ENCODE measurements around the gene CCR7.
"Not testable (repeated sequence)": the region's sequence is repeated elsewhere in the genome, so short reads cannot be mapped to it uniquely, and the experiment has no call there.

CCR7 gene

DNA sequence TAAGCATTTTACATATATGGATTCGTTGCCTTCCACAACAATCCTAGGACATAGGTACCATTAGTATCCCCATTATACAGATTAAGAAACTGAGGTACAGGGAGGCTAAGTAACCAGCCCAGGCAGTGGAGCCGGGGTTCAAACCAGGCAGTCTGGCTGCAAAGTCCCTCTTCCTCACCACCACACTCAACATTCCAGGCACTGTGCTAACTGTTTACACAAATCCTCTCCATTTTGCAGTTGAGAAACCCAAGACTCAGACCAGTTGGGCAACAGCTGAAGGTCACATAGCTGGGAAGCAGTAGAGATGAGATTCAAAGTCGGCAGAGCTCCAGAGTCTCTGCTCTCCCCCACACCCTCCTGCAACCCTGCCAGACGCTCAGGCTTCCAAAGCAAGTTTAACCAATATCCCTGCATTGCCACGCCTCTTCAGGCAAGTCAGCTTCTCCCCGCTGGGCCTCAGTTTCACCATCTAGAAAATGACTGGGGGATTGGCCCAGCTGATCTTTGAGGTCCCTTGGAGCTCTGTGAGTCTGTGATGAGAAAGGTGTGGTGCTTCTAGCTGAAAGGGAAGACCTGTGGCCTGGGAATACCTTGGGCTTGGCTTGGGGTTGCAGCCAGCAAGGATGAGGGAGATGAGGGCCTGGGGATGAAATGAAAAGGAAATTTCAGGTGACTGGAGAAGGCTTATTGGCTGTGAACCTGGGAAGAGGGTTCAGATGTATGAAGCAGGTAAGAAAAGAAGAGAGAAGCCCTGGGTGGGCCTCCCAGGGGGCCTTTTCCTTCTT is 14.0 kb downstream of the CCR7 start:
- no peak for DNase-seq (ENCODE audit: low read depth in 2 of 2)

DNA sequence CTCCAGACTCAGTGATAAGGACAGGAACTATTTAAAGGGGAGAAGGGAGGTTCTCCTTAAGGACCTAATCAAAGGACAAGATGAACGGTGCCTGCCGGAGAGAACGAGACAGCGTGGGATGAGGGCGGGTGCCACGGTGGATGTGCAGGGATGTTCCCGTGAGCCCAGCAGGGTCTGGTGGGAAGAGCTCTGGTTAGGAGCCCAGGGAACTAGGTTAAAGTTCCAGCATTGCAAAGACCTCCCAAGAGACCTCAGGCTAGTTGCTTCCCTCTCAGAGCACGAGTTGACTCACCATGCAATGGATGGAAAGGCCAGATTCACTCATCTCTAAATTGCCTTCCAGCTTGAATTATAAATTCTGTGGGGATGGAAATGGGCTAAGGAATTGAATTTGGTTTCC is 14.7 kb downstream of the CCR7 start:
- no peak for DNase-seq (ENCODE audit: low read depth in 2 of 2)

DNA sequence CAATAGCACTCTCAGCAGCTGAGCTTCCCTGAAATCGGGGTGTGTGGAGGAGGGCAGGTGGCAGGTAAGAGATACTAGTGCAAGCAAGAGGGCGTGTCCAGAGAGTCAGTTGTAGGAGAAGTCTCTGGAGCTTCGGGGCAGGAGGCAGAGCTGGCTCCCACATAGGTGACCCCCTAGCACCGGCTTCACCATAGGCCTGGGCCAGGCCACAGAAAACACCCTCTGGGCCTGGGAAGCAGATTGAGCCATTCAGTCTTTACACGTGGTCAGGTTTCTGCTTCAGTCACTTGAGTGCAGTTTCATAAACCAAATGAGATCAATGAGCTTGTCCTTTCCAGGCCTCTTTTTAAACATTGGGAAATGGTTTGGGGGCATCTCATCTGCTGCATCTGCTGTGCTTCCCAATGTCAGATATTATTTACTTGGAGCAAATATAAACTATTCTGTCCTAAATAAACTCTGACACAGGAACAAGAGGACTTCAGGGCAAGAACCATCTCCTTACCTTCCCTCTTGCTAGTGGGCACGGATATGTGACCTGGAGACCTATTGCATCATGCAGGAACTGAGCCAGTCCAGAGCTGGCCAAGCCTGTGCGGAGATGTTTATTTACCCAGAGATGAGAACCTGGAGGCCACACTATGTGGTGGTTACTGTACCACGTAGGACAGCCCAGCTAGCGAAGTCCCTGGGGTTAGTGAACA is 16.1 kb downstream of the CCR7 start:
- no peak for DNase-seq (ENCODE audit: low read depth in 2 of 2)

DNA sequence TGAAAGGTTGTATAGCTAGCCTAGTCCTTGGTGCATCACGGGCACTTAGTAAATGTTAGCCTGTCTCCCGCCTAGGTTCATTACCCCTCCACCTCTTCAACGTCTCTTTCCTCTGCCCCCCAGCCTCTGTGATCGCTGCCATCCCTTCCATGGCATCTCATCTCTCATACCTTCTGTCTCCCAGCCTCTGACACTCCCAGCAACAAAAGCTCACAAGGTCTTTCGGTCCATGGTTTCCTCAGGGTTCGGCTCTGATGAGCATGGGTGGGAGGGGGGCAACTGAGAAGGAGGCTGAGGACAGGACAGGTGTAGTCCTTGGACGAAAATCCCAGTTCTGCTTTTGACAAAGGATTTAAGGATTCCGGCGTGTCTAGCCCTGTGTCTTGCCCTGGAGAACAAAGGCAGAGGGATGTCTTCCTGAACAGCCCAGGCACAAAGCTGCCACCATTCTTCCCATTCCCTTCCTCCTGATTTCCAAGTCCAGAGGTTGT is 16.7 kb downstream of the CCR7 start:
- DNase-seq (ENCODE audit: low read depth in 2 of 2) = no peak

DNA sequence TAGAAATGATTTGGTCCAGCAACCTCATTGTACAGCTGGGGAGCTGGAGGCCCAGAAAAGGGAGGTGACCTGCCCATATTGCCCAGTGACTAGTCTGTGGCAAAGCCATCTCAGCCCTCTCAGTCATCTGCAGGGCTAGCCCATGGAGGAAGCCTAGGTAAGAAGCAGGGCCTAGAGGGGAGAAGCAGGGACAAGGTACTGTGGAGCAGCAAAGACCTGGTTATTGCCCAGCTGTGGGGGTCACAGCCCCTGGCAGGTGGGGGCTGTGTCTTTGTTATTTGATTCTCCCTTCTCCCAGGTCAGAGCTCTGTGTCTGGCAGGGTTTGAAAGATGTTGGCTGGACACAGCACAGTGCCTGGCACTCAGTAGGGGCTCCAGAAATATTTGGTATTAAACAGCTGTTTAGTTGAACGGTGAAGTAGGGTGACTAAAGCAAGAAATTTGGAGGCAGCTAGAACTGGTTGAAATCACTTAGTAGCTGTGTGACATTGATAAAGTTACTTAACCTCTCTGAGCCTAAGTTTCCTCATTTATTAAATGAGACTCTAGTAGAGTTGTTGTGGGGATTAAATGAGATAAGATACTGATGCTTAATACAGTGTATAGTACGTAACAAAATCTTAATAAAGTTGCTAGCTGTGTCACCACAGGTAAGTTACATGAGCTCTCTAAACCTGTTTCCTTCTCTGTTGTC is 17.3 kb downstream of the CCR7 start:
- no peak for DNase-seq (ENCODE audit: low read depth in 2 of 2)

DNA sequence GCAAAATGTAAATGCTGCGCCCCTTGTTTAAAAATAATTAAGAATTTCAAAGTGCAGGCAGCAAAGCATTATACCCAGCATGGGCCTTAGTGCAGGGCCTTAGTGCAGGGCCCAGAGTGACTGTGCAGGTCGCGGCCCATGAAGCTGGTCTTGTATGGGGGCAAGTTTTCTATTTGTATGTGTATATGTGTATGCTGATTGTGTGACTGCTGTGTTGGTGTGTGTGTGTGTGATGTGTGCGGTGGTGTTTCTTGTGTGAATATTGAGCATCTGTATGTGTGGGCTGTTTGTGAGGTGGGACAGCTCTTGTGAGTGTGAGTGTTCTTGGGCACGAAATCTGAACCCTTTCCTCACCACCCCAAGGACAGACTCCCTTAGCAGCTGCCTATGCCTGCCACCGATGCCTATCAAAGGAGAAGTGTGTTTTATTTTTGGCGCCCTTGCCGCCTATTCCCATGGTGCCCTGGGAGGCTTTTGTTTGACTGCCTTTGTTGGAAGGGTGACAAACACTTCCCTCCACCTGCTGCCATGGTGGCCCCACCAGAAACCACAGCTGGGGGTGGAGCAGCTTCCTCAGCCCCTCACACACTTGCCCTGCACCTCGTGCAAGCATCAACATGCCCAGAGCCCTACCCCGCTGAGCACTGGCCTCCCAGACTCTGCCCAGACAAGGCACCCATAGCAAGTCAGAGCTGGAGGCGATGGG is 18.0 kb downstream of the CCR7 start:
- no peak for DNase-seq (ENCODE audit: low read depth in 2 of 2)

DNA sequence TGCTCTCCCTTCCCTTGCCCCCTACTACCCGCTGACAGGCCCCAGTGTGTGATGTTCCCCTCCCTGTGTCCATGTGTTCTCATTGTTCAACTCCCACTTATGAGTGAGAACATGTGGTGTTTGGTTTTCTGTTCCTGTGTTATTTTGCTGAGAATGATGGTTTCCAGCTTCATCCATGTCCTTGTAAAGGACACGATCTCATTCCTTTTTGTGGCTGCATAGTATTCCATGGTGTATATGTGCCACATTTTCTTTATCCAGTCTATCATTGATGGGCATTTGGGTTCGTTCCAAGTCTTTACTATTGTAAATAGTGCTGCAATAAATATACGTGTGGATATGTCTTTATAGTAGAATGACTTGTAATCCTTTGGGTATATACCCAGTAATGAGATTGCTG is 18.8 kb downstream of the CCR7 start:
- DNase-seq (ENCODE audit: low read depth in 2 of 2) = not testable (repeated sequence)

DNA sequence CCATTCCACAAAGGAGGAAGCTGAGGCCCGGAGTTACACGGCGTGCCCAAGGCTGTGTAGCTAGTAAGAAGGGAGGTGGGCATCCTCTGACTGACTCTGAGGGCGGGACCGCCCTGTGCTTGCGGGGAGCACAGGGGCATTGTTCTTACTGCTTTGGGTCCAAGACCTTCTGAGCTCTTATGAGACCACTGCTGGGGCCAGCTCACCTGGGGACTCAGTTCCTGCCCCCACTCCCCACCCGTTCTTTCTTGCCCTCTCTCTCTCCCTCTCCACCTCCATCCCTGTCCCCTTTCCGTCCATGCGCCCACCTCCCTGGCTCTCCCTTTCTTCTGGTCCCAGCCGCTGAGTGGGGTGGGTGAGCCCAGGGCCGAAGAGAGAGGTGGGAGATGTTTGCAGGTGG is 19.6 kb downstream of the CCR7 start:
- no peak for DNase-seq (ENCODE audit: low read depth in 2 of 2)

DNA sequence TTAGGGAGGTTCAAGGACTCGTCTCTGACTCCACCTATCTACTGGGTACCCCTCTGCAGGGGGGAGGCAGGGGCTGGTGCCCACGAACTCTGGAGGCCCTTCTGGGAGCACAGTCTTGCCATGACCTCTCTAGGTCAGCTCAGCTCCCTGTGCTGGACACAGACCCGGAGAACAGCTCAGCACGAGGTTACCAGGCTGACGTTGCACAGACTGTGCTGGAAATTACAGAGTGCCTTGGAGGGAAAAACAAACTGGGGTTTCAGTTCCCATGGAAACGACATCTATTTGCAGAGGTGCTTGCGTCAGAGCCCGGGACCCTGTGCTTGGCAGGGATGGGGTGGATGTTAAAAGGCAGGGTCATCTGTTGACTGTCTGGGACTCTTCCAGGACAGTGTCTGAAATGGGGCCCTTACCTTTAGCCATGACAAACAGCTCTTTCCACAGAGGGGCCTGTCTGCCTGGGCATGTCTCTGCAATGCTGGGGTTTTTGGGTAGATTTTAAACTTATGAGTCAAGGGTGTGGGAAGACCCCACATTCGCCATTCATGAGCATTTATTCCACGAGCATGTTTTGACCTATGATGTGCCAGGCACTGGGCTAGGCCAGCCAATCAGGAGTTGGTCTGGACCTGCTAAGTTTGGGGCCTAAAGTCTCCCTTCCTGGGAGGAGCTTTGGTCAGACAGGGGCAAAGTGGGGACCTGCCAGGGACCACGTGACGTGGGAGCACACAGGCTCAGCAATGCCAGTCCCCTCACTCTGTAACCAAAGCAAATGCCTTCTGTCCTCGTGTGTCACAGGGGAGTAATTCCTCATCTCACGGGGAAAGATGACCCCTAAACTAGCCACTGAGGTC is 22.5 kb downstream of the CCR7 start:
- DNase-seq (ENCODE audit: low read depth in 2 of 2) = no peak

DNA sequence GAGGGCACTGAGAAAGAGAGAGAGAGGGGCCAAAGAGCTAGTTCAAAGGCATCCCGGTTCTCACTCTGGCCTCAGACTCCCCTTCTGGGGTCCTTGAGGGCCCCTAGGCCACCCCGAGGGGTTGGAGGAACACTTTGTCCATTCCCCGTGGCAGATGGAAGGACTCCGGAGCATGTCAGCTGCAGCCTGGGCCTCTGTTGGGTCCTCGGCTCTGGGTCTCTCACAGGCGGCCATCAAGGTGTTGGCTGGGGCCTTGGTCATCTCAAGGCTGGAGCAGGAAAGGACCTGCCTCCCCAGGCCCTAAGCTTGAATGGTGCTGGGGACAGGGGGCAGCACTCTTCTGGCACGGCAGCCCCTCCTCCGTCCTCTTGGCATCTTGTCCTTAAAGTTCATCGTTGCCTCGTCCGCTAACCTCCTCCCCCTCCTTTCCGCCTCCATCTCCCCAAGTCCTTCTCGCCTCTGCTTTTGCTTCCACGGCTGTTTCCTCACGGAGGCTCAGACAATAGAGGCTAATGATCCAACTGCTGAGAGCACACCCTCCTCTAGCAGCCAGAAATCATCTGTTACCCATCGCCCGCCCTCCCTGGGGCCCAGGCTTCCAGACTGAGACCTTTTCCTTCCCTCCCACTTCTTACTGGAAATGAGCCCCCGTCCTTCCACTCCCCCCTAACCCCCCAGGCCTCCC is 23.3 kb downstream of the CCR7 start:
- no peak for DNase-seq (ENCODE audit: low read depth in 2 of 2)

DNA sequence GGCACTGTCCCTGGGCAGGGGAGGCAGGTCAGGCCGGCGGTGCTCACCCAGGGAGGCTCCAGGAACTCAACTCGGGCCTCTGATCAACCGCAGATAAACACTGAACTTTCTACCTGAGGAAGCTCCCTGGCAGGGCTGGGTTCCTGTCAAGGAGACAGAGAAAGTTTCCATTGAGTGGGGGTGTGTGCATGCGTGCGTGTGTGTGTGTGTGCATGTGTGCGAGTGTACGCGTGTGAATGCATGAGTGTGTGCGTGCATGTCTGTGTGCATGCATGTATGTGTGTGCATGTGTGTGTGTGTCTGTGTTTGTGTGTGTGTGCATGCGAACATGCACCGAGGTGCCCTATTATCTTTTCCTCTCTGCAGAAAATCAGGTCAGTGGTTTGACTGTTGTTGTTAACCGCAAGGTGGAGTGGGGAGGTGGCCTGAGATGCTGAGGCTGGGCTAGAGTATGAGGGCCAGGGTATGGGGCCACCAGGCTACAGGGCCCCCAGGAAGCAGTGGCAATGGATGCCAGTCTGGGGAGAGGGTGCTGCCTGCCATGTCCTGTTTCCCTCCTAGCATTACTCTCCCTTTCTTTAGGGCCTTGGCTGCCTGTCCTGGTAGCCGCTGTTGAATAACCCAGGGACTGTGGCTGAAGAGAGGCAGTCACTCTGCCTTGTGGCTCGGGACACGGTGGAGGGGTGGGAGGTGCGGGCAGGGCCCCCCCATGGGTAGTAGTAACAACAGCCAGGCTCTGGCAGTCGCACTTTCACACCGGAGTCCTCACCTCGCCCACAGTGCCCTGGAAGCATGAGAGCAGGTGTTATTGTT is 24.0 kb downstream of the CCR7 start:
- peak in 1 of 2 experiments; percentile 59 for DNase-seq (ENCODE audit: low read depth in 2 of 2)

DNA sequence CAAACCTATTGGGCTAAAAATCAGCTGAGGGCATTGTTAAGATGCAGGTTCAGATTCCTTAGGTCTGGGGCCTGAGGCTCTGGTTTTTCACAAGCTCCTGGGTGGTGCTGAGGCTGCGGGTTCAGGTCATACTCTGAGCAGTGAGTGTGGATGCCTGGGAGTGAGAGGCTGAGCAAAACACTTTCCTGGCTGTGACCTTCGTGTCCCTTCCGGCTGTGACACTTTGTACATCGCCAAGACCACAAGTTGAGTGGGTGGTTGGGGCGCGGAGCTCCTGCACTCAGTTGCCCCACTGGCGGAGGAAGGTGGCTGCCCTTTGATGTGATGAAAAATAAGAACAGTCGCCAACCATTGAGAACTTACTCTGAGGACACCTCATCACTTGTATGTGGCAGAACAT is 24.8 kb downstream of the CCR7 start:
- peak in 1 of 2 experiments; percentile 50 for DNase-seq (ENCODE audit: low read depth in 2 of 2)

DNA sequence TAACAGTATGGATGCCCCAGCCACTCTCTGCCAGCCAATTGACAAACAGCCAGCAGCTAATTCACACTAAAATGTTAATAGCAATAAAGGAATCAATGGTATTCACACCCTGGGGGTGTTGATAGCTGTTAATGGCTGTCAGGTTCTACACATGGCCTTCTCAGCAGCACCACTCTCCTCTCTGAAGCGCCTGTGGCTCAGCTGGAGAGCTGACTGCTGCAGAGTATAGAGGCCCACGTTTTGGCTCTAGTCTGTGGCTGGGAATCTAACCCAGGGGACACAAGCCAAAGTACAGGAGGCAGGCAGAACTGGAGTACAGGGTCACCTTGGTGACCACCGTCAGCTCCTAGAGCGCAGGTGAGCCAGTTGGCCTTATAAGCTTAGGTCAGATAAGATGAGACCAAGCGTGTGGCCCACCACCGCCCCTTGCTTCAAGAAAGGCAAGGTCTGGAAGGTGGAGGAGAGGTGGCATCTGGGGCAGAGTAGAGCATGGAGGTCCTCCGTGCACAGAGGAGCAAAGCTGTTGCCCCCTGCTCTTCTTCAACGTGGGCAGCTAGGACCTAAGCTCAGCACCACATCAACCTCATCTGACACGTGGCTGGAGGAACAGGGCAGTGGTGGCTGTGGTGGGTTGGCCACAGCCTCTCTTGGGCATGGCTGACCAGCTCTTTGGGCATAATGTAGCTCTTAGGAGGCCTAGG is 25.4 kb downstream of the CCR7 start:
- no peak for DNase-seq (ENCODE audit: low read depth in 2 of 2)

DNA sequence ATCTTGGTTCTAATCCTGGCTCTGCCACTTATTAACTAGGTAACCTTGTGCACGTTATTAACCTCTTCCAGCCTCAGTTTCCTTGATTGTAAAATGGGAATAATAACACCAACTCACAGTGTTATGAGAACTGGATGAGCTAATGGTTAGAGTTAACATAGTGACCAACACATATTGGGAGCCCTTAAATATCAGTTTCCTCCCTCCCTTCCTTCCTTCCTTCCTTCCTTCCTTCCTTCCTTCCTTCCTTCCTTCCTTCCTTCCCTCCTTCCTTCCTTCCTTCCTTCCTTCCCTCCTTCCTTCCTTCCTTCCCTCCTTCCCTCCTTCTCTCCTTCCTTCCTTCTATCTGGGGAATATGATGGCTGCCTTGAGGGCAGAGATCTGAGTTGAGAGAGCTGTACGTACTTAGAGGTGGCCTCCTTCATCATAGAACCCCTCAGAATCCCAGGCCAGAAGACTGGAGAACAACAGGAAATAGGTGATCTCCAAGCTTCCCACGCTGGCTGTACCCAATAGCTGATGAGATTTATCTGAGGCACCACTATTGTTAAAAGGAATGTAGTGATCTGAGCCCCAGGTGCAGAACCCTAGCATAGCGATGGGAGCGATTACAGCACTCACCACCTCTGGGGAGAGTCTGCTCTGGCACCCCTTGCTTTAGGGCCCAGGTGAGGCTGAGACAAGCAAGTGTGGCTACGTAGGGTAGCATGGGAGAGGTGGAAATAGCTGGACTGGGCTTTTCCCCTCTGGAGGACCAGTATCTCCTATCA is 26.2 kb downstream of the CCR7 start:
- no peak for DNase-seq (ENCODE audit: low read depth in 2 of 2)

DNA sequence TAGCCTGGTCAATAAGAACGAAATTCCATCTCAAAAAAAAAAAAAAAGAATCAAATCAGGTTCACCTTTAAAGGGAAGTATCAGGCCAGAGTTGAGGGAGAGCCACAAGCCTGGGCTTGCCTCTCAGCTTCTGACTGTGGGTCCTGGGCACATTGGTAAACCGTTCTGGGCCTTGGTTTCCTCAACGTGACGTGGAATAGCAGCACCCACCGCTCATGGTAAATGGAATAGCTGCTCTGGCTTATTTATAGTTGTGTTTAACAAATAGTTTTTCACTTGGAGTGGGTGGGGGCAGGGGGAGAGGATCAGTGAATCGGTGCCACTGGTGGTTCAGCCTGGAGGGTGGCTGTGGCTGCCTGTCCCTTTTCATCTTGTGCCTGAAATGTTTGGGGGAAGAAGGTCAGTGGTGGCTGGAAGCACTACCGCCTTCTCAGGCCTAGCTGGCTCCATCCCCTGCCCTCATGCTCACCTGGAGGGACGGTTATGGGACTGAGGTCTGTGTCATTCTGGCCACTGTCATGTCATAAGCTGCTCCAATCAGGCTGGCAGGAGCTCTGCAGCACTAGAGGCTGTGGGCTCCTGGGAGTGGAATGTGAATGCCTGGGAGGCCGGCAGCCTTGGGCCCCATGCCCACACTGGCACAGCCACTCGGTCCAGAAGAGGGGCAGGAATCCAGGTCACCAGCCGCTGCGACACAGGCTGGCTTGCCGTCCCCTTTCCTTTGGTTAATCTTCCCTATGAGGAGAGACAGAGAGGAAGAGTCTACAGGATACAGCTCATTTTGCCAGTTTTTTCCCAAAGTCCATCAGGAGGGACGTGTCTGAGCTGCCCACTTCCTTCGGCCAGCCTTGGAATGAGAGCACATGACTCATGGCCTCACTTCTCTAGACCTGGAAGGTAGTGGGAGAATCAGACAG is 27.0 kb downstream of the CCR7 start:
- DNase-seq (ENCODE audit: low read depth in 2 of 2) = no peak

DNA sequence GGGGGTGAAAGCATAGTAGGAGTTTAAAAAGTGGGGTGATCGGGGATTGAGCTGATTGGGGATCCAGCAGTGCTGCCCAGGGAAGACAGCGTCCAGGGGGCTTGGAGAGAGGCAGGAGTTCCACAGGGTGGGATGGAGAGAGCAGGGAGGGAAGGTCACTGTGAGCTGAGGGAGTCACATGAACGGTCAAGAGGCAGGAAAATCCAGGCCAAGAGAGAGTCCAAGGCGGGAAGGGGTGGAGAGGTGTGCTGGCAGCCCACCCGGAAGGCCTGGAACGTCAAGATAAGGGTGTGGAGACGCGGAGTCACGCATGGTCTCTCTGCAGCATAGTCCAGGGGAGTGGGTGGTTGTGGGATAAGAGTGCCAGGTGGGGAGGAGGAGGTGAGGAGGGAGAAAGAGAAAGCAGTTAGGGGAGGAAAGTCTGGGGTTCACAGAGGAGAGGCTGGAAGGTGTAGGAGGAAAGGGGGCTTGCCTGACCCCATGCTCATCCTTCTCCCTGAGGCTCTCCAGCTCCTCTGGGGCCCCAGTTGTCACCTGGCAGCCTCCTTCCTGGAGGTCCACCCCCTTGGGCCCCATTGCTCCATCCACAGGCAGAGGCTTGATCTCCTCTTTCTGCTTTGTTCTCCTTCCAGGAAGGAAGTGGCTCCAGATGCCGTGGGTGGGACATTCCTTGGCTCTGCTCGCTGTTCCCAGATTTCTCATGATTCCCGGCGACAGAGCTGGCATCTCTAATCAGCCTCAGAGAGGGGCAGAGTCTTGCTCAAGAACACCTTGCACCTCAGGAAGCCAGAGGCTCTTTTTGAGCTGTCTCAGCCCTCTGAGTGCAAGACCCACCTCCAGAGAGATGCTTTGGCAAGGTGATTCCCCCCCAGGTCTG is 28.7 kb downstream of the CCR7 start:
- no peak for DNase-seq (ENCODE audit: low read depth in 2 of 2)

Measured in stimulated activated CD4-positive, alpha-beta T cell treated with anti-CD3 and anti-CD28 coated beads, Interleukin-12 subunit alpha, Interleukin-12 subunit beta, amount 100 ng/mL, for 24 hours (primary cell).